ENCODE data around the gene PTPRD. TPM values are rescaled to one million over a fixed set of nuclear protein-coding genes. Genes with fewer than 3 reads are reported as not detected.

The PTPRD gene
- total and polyA plus RNA-seq, 9 of the 15 experiments (the other 6 are each of a cell fraction or from before 2014, with no cell fraction given) = 0.11 TPM; not detected in 8

GRCh38 chr9:10242255-10242654, 370.5 kb downstream of the PTPRD start:
- H4K20me1 ChIP-seq (replicated peaks; ENCODE audit: control insufficient read depth, insufficient read depth, low read length) = no peaks in the 10 kb centered on the region
- POLR2A ChIA-PET = no interaction called here
- WGBS (ENCODE audit: insufficient coverage, low coverage, missing lambda C conversion rate) = 11% methylated on average over 2 of the region's 2 CpGs

GRCh38 chr9:10238087-10238486, 374.7 kb downstream of the PTPRD start:
- no CpG with 5 or more reads among the region's 1 CpG for WGBS (ENCODE audit: insufficient coverage, low coverage, missing lambda C conversion rate)
- Histone ChIP-seq H3K4me3 (no peak overlapping the region), H3K79me2 (ENCODE audit: control insufficient read depth, insufficient read depth, low read length) (no peaks in the 10 kb centered on the region), H3K27ac (ENCODE audit: extremely low read depth, low read depth, low read length) (no peak overlapping the region), H4K20me1 (replicated peaks; ENCODE audit: control insufficient read depth, insufficient read depth, low read length) (no peaks in the 10 kb centered on the region), H3K9me3 (replicated peaks; ENCODE audit: control insufficient read depth, insufficient read depth, low read depth, low read length) (no peaks in the 10 kb centered on the region), H3K4me1 (replicated peaks in 1 of 2; ENCODE audit: control insufficient read depth in 2 of 2, insufficient read depth in 2 of 2, low read length in 2 of 2) (no peaks in the 10 kb centered on the region), H3K36me3 (ENCODE audit: control insufficient read depth, insufficient read depth, low read length) (no peaks in the 10 kb centered on the region), H3K4me2 (ENCODE audit: insufficient read depth, low read length) (no peak overlapping the region), H3K9ac (ENCODE audit: insufficient read depth in 1 of 2, low read depth in 2 of 2, low read length in 2 of 2) (no peak overlapping the region), H3K27me3 (ENCODE audit: control insufficient read depth in 2 of 2, insufficient read depth in 2 of 2, low read length in 2 of 2) (no peaks in the 10 kb centered on the region), H2AFZ (ENCODE audit: low read depth, low read length) (no peak overlapping the region), H3K9me1 (ENCODE audit: control insufficient read depth, insufficient read depth, low read length) (no peaks in the 10 kb centered on the region)
- intact Hi-C loops (cut with micrococcal nuclease) (no loop called here), in situ Hi-C loops (cut with MboI) (no loop called here)
- no TSS peak for BruUV-seq (replicated peaks)
- ATAC-seq (no peak), FAIRE-seq (no peak), DNase-seq (ENCODE audit: extremely low read depth in 1 of 4, low spot score in 3 of 4) (no peak)
- TF ChIP-seq ZNF589 (CRISPR knock-in tag; IDR thresholded peaks at IDR 0.05; ENCODE audit: low read depth) (no peak), POLR2AphosphoS2 (IDR thresholded peaks at IDR 0.05; ENCODE audit: low read length) (no peak), ZNF184 (CRISPR knock-in tag; IDR thresholded peaks at IDR 0.05) (no peak), PPARD (CRISPR knock-in tag; IDR thresholded peaks at IDR 0.05) (no peak), MBD1 (CRISPR knock-in tag; IDR thresholded peaks at IDR 0.05) (no peak), ZNF121 (CRISPR knock-in tag; conservative IDR thresholded peaks at IDR 0.05) (no peak), ZNF12 (CRISPR knock-in tag; IDR thresholded peaks at IDR 0.05) (no peak), NELFE (IDR thresholded peaks at IDR 0.05; ENCODE audit: insufficient read depth, insufficient read length) (no peak), GTF2E2 (tag; IDR thresholded peaks at IDR 0.05) (no peak), BMI1 (IDR thresholded peaks at IDR 0.05; ENCODE audit: low read length) (no peak), SRSF3 (IDR thresholded peaks at IDR 0.05; ENCODE audit: insufficient read depth, low read length) (no peak), ATF6 (CRISPR knock-in tag; IDR thresholded peaks at IDR 0.05) (no peak)
- ChIA-PET CTCF (ENCODE audit: low intra/inter-chr PET ratio) (no interaction called here), POLR2A (no interaction called here)

More at GRCh38 chr9:10242255-10242654, 370.5 kb downstream of the PTPRD start:
- H3K79me2 ChIP-seq (ENCODE audit: control insufficient read depth, insufficient read depth, low read length) = no peaks in the 10 kb centered on the region
- no peak overlapping the region for H2AFZ ChIP-seq (ENCODE audit: low read depth, low read length)
- BruUV-seq (replicated peaks) = no TSS peak
- intact Hi-C loops (cut with micrococcal nuclease) (loop anchor here (10.0 kb wide), 1 partner anchor 57 kb away; no protein-coding TSS in a partner anchor), in situ Hi-C loops (cut with MboI) (no loop called here)
- no peaks in the 10 kb centered on the region for H3K9me1 ChIP-seq (ENCODE audit: control insufficient read depth, insufficient read depth, low read length)
- no peaks in the 10 kb centered on the region for H3K36me3 ChIP-seq (ENCODE audit: control insufficient read depth, insufficient read depth, low read length)
- no peaks in the 10 kb centered on the region for H3K27me3 ChIP-seq (ENCODE audit: control insufficient read depth in 2 of 2, insufficient read depth in 2 of 2, low read length in 2 of 2)
- no peak overlapping the region for H3K9ac ChIP-seq (ENCODE audit: insufficient read depth in 1 of 2, low read depth in 2 of 2, low read length in 2 of 2)
- no peak for DNase-seq (ENCODE audit: extremely low read depth in 1 of 4, low spot score in 3 of 4)
- no peak overlapping the region for H3K27ac ChIP-seq (ENCODE audit: extremely low read depth, low read depth, low read length)
- no peak overlapping the region for H3K4me2 ChIP-seq (ENCODE audit: insufficient read depth, low read length)
- no peaks in the 10 kb centered on the region for H3K4me1 ChIP-seq (replicated peaks in 1 of 2; ENCODE audit: control insufficient read depth in 2 of 2, insufficient read depth in 2 of 2, low read length in 2 of 2)
- no peaks in the 10 kb centered on the region for H3K9me3 ChIP-seq (replicated peaks; ENCODE audit: control insufficient read depth, insufficient read depth, low read depth, low read length)
- no peak for TF ChIP-seq ZBTB17 (CRISPR knock-in tag; IDR thresholded peaks at IDR 0.05)
- TF ChIP-seq BRCA1 (IDR thresholded peaks at IDR 0.05) = no peak
- no peak for TF ChIP-seq BRCA1 (CRISPR knock-in tag; IDR thresholded peaks at IDR 0.05)
- no peak for TF ChIP-seq BCOR (IDR thresholded peaks at IDR 0.05)
- CTCF ChIA-PET (ENCODE audit: low intra/inter-chr PET ratio) = no interaction called here
- no peak for ATAC-seq
- no peak overlapping the region for H3K4me3 ChIP-seq
- FAIRE-seq = no peak
